Esophagus muscularis mucosa (tissue), 4 donors: ENCODE measurements around the gene ALDH1L2.

Experiments
- EP300 ChIP-seq: sonication (generic); formaldehyde crosslinking; IDR thresholded peaks from one replicate; pipeline ENCODE4 v1.6.1; 2017; ENCODE audit warnings: antibody characterized with exemption
- POLR2AphosphoS5 ChIP-seq, 2 donors: sonication (generic); formaldehyde crosslinking; IDR thresholded peaks; one replicate each; pipeline ENCODE4 v1.6.1; 2017; ENCODE audit warnings: antibody characterized with exemption in 2 of 2
- TF ChIP-seq, protein P1 (sequence below), 3 experiments: fragments of 200-600 bp in 2 of 3; fragments of 450-650 bp in 1 of 3; sonication (generic) in 2 of 3; IDR thresholded peaks; one replicate each; pipeline ENCODE4 v1.5.1; 2017 to 2019; ENCODE audit warnings: antibody characterized with exemption in 3 of 3, mild to moderate bottlenecking in 2 of 3, moderate library complexity in 1 of 3

DNA sequence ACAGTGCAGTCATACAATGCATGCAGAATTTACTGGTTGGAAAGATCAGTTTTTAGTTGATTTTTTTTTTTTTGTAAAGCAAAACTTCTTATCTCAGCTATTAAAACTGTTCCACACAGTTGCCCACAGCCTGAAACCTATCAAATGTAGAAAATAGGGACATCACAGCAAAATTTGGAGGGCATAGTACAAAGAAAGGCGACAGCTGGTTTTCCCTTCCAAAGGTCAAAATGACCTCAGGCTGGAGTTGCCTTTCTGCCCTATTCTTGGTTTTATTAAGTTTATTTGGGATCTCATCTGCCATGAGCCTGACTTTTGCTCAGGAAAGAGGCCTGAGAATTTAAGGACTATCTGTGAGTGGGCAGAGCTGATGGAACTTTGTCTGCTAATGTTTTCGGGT is 69.7 kb downstream of the ALDH1L2 start:
- TF ChIP-seq, protein P1, sequence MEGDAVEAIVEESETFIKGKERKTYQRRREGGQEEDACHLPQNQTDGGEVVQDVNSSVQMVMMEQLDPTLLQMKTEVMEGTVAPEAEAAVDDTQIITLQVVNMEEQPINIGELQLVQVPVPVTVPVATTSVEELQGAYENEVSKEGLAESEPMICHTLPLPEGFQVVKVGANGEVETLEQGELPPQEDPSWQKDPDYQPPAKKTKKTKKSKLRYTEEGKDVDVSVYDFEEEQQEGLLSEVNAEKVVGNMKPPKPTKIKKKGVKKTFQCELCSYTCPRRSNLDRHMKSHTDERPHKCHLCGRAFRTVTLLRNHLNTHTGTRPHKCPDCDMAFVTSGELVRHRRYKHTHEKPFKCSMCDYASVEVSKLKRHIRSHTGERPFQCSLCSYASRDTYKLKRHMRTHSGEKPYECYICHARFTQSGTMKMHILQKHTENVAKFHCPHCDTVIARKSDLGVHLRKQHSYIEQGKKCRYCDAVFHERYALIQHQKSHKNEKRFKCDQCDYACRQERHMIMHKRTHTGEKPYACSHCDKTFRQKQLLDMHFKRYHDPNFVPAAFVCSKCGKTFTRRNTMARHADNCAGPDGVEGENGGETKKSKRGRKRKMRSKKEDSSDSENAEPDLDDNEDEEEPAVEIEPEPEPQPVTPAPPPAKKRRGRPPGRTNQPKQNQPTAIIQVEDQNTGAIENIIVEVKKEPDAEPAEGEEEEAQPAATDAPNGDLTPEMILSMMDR (IDR thresholded peaks at IDR 0.05), result no peak
- no peak for TF ChIP-seq POLR2AphosphoS5 (IDR thresholded peaks at IDR 0.05)
- TF ChIP-seq EP300, result no peak
